ENCODE data around the gene CUL9.

The CUL9 gene

GRCh38 chr6:43174263-43175112, 7.5 kb upstream of the CUL9 start:
- WGBS = 2% methylated on average over 30 of the region's 32 CpGs
- Histone ChIP-seq H3K27ac (ENCODE audit: low read depth, low read length) (peak overlapping the region; percentile 91), H3K9me3 (ENCODE audit: insufficient read depth, low read depth, low read length) (no peaks in the 10 kb centered on the region), H3K4me3 (ENCODE audit: low read length) (peak overlapping the region; percentile 96), H3K36me3 (ENCODE audit: insufficient read depth, low read length) (peaks cover 40% of the 10 kb centered on the region), H3K27me3 (ENCODE audit: insufficient read depth, low read length) (no peaks in the 10 kb centered on the region), H3K4me1 (ENCODE audit: insufficient read depth, low read length) (peaks cover 17% of the 10 kb centered on the region), H3K9ac (ENCODE audit: low read depth, low read length) (peak overlapping the region; percentile 57; the same call in 1 of the 2 replicates)

DNA sequence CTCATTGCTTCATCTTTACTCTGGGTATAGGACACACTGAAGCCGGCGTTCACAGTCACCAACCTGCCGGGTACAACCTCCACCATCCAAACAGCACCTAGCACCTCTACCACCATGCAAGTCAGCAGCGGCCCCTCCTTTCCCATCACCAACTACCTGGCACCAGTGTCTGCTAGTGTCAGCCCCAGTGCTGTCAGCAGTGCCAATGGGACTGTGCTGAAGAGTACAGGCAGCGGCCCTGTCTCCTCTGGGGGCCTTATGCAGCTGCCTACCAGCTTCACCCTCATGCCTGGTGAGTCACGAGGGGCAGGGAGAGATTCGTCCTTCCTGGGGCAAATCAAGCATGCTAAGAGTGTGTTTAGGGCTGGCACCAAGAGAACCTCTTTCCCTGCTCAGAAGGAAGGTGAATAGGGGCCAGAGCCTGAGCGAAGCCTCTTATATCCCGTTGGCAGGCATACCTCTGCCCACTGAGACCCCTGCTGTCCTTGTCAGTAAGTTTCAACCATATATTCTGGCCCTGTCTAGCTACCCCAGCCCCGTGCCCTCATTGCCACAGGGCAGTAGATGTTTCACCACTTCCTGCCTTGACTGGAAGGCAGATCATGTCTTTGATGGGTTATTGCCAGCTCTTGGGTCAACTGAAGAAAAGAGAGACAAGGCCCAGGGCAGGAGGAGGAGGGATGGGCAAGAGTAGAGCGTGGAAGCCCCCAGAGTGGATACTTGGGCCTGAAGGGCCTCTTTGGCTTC, 6.1 kb upstream of the CUL9 start:
- WGBS = 97% methylated on average over 11 of the region's 11 CpGs
- Histone ChIP-seq H3K27ac (ENCODE audit: low read depth, low read length) (no peak overlapping the region), H3K4me3 (ENCODE audit: low read length) (no peak overlapping the region), H3K27me3 (ENCODE audit: insufficient read depth, low read length) (no peaks in the 10 kb centered on the region), H3K4me1 (ENCODE audit: insufficient read depth, low read length) (peaks cover 17% of the 10 kb centered on the region), H3K9ac (ENCODE audit: low read depth, low read length) (no peak overlapping the region), H3K9me3 (ENCODE audit: insufficient read depth, low read depth, low read length) (no peaks in the 10 kb centered on the region), H3K36me3 (ENCODE audit: insufficient read depth, low read length) (peaks cover 45% of the 10 kb centered on the region)

- 93% methylated on average over 6 of the region's 6 CpGs for WGBS
- H3K4me1 ChIP-seq (ENCODE audit: insufficient read depth, low read length) = peaks cover 22% of the 10 kb centered on the region
- H3K27me3 ChIP-seq (ENCODE audit: insufficient read depth, low read length) = no peaks in the 10 kb centered on the region
- H3K9me3 ChIP-seq (ENCODE audit: insufficient read depth, low read depth, low read length) = no peaks in the 10 kb centered on the region
- no peak overlapping the region for H3K27ac ChIP-seq (ENCODE audit: low read depth, low read length)
- H3K9ac ChIP-seq (ENCODE audit: low read depth, low read length) = no peak overlapping the region
- H3K4me3 ChIP-seq (ENCODE audit: low read length) = no peak overlapping the region
- H3K36me3 ChIP-seq (ENCODE audit: insufficient read depth, low read length) = peaks cover 45% of the 10 kb centered on the region
These were observed 5.6 kb upstream of the CUL9 start for GRCh38 chr6:43176423-43176786.

DNA sequence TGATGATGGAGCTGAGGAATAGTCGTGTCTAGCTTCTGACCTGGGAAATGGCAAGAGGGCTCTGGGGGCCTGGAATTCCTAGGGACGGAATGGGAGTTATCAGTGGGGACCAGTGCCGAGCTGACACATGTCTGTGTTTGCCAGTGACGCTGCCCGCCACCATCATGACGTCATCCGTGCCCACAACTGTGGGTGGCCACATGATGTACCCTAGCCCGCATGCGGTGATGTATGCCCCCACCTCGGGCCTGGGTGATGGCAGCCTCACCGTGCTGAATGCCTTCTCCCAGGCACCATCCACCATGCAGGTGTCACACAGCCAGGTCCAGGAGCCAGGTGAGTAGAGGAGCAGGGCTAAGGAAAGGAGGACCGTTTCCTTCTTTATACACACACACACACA, 3.8 kb upstream of the CUL9 start:
- 96% methylated on average over 12 of the region's 12 CpGs for WGBS
- Histone ChIP-seq H3K27ac (ENCODE audit: low read depth, low read length) (no peak overlapping the region), H3K36me3 (ENCODE audit: insufficient read depth, low read length) (peaks cover 45% of the 10 kb centered on the region), H3K4me1 (ENCODE audit: insufficient read depth, low read length) (peaks cover 25% of the 10 kb centered on the region), H3K27me3 (ENCODE audit: insufficient read depth, low read length) (no peaks in the 10 kb centered on the region), H3K9ac (ENCODE audit: low read depth, low read length) (no peak overlapping the region), H3K4me3 (ENCODE audit: low read length) (no peak overlapping the region), H3K9me3 (ENCODE audit: insufficient read depth, low read depth, low read length) (no peaks in the 10 kb centered on the region)

- Histone ChIP-seq H3K27ac (ENCODE audit: low read depth, low read length) (no peak overlapping the region), H3K4me1 (ENCODE audit: insufficient read depth, low read length) (peaks cover 16% of the 10 kb centered on the region), H3K4me3 (ENCODE audit: low read length) (no peak overlapping the region), H3K27me3 (ENCODE audit: insufficient read depth, low read length) (no peaks in the 10 kb centered on the region), H3K36me3 (ENCODE audit: insufficient read depth, low read length) (peaks cover 45% of the 10 kb centered on the region), H3K9me3 (ENCODE audit: insufficient read depth, low read depth, low read length) (no peaks in the 10 kb centered on the region), H3K9ac (ENCODE audit: low read depth, low read length) (no peak overlapping the region)
- 94% methylated on average over 20 of the region's 20 CpGs for whole genome bisulfite sequencing
These were observed 2.8 kb upstream of the CUL9 start for GRCh38 chr6:43178951-43179830.

GRCh38 chr6:43180058-43180457, 1.9 kb upstream of the CUL9 start:
- Histone ChIP-seq H3K27ac (ENCODE audit: low read depth, low read length) (no peak overlapping the region), H3K4me1 (ENCODE audit: insufficient read depth, low read length) (peaks cover 12% of the 10 kb centered on the region), H3K9ac (ENCODE audit: low read depth, low read length) (no peak overlapping the region), H3K36me3 (ENCODE audit: insufficient read depth, low read length) (peaks cover 42% of the 10 kb centered on the region), H3K4me3 (ENCODE audit: low read length) (no peak overlapping the region), H3K9me3 (ENCODE audit: insufficient read depth, low read depth, low read length) (no peaks in the 10 kb centered on the region), H3K27me3 (ENCODE audit: insufficient read depth, low read length) (no peaks in the 10 kb centered on the region)
- 87% methylated on average over 7 of the region's 7 CpGs for WGBS

- Histone ChIP-seq H3K27ac (ENCODE audit: low read depth, low read length) (peak overlapping the region; percentile 74; the same call in 1 of the 2 replicates), H3K9ac (ENCODE audit: low read depth, low read length) (no peak overlapping the region)
These were observed 1.0 kb upstream of the CUL9 start for GRCh38 chr6:43180985-43181384.

DNA sequence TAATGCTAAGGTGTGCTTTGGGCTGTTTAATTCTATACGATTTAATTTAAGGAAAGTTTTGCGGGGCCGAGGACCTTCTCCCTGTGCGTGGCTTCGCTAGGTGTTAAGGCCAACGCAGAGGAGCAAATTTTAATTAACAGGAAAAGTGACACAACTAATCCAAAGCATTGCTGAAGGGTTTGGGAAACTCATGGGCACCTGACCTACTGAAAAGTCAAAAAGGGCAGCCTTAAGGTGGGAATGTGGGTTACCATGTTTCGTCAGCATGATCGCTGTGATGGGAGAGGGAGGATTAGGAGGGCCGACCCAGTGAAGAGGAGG, 415 bp upstream of the CUL9 start:
- Histone ChIP-seq H3K27me3 (ENCODE audit: insufficient read depth, low read length) (no peaks in the 10 kb centered on the region), H3K27ac (ENCODE audit: low read depth, low read length) (peak overlapping the region; percentile 74; the same call in 1 of the 2 replicates), H3K9ac (ENCODE audit: low read depth, low read length) (peak overlapping the region; percentile 76), H3K4me3 (ENCODE audit: low read length) (peak overlapping the region; percentile 87), H3K4me1 (ENCODE audit: insufficient read depth, low read length) (peaks cover 12% of the 10 kb centered on the region), H3K9me3 (ENCODE audit: insufficient read depth, low read depth, low read length) (no peaks in the 10 kb centered on the region), H3K36me3 (ENCODE audit: insufficient read depth, low read length) (peaks cover 32% of the 10 kb centered on the region)
- WGBS = 20% methylated on average over 9 of the region's 9 CpGs

More at GRCh38 chr6:43180985-43181384, 1.0 kb upstream of the CUL9 start:
- 76% methylated on average over 5 of the region's 5 CpGs for WGBS
- H3K4me3 ChIP-seq (ENCODE audit: low read length) = peak overlapping the region; percentile 87
- H3K36me3 ChIP-seq (ENCODE audit: insufficient read depth, low read length) = peaks cover 34% of the 10 kb centered on the region
- no peaks in the 10 kb centered on the region for H3K27me3 ChIP-seq (ENCODE audit: insufficient read depth, low read length)
- peaks cover 12% of the 10 kb centered on the region for H3K4me1 ChIP-seq (ENCODE audit: insufficient read depth, low read length)
- H3K9me3 ChIP-seq (ENCODE audit: insufficient read depth, low read depth, low read length) = no peaks in the 10 kb centered on the region

DNA sequence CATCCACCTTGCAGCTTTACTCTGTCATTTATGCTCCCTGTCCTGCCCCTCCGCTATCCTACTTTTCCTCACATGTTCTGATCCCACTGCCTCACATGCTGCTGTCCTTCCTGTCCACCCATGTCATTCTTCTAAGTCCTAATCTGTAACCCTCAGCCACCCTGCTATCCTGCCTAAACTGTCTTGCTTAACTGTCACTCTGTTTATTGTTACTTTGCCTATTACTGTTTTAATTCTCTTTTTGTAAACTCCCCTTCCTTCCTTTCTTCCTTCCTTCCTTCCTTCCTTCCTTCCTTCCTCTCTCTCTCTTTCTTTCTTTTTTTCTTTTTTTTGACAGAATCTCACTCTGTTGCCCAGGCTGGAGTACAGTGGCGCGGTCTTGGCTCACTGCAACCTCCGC, 1.4 kb downstream of the CUL9 start:
- H3K4me3 ChIP-seq (ENCODE audit: low read length) = no peak overlapping the region
- peaks cover 33% of the 10 kb centered on the region for H3K36me3 ChIP-seq (ENCODE audit: insufficient read depth, low read length)
- no peak overlapping the region for H3K27ac ChIP-seq (ENCODE audit: low read depth, low read length)
- WGBS = 95% methylated on average over 4 of the region's 4 CpGs
- peaks cover 12% of the 10 kb centered on the region for H3K4me1 ChIP-seq (ENCODE audit: insufficient read depth, low read length)
- H3K27me3 ChIP-seq (ENCODE audit: insufficient read depth, low read length) = no peaks in the 10 kb centered on the region
- no peaks in the 10 kb centered on the region for H3K9me3 ChIP-seq (ENCODE audit: insufficient read depth, low read depth, low read length)
- H3K9ac ChIP-seq (ENCODE audit: low read depth, low read length) = no peak overlapping the region

GRCh38 chr6:43184268-43184985, 2.4 kb downstream of the CUL9 start:
- Histone ChIP-seq H3K4me3 (ENCODE audit: low read length) (no peak overlapping the region), H3K36me3 (ENCODE audit: insufficient read depth, low read length) (peaks cover 23% of the 10 kb centered on the region), H3K9me3 (ENCODE audit: insufficient read depth, low read depth, low read length) (no peaks in the 10 kb centered on the region), H3K4me1 (ENCODE audit: insufficient read depth, low read length) (peaks cover 12% of the 10 kb centered on the region), H3K9ac (ENCODE audit: low read depth, low read length) (0 out of 2 replicates have a peak overlapping the region, but pooled peaks have one; percentile 14), H3K27me3 (ENCODE audit: insufficient read depth, low read length) (no peaks in the 10 kb centered on the region), H3K27ac (ENCODE audit: low read depth, low read length) (no peak overlapping the region)
- 94% methylated on average over 21 of the region's 21 CpGs for WGBS

Data from HUES64 (cell line).